GM21367 (cell line): Measurements from ENCODE around the gene LITAF.
A peak's percentile ranks its signal among the peaks of the same experiment; 100 is the strongest.
"Not testable (repeated sequence)": the region's sequence is repeated elsewhere in the genome, so short reads cannot be mapped to it uniquely, and the experiment has no call there.

Experiments
- ATAC-seq: cut with Tn5 transposase; IDR thresholded peaks from one replicate; pipeline ENCODE4 v1.9.1; 2021; ENCODE audit not compliant: unreplicated experiment

The LITAF gene

GRCh38 chr16:11576427-11577289, 10.1 kb downstream of the LITAF start:
- ATAC-seq: peak; percentile 51

GRCh38 chr16:11575223-11575589, 11.5 kb downstream of the LITAF start:
- no peak for ATAC-seq

GRCh38 chr16:11572301-11572995, 14.3 kb downstream of the LITAF start:
- no peak for ATAC-seq

GRCh38 chr16:11571549-11571948, 15.2 kb downstream of the LITAF start:
- no peak for ATAC-seq

GRCh38 chr16:11570806-11571205, 15.9 kb downstream of the LITAF start:
- ATAC-seq: no peak

- no peak for ATAC-seq
Measured at GRCh38 chr16:11570258-11570657, 16.5 kb downstream of the LITAF start.

GRCh38 chr16:11566398-11566797, 20.3 kb downstream of the LITAF start:
- no peak for ATAC-seq

GRCh38 chr16:11565665-11566064, 21.1 kb downstream of the LITAF start:
- no peak for ATAC-seq

GRCh38 chr16:11564046-11564926, 22.4 kb downstream of the LITAF start:
- no peak for ATAC-seq

- no peak for ATAC-seq
Measured at GRCh38 chr16:11563493-11564040, 23.2 kb downstream of the LITAF start.

- no peak for ATAC-seq
Measured at GRCh38 chr16:11562941-11563340, 23.8 kb downstream of the LITAF start.

GRCh38 chr16:11562411-11562810, 24.3 kb downstream of the LITAF start:
- ATAC-seq: no peak

- ATAC-seq: no peak
Measured at GRCh38 chr16:11561856-11562255, 24.9 kb downstream of the LITAF start.

- no peak for ATAC-seq
Measured at GRCh38 chr16:11561454-11561805, 25.3 kb downstream of the LITAF start.

GRCh38 chr16:11560701-11561453, 25.8 kb downstream of the LITAF start:
- ATAC-seq: no peak

- ATAC-seq: not testable (repeated sequence)
Measured at GRCh38 chr16:11558308-11558823, 28.4 kb downstream of the LITAF start.

- ATAC-seq: no peak
Measured at GRCh38 chr16:11557801-11558200, 28.9 kb downstream of the LITAF start.

GRCh38 chr16:11556945-11557720, 29.6 kb downstream of the LITAF start:
- ATAC-seq: no peak

GRCh38 chr16:11556214-11556819, 30.4 kb downstream of the LITAF start:
- ATAC-seq: no peak
